GM18502 (cell line): ENCODE results near the gene C22orf39.
"Not testable (repeated sequence)": the region's sequence is repeated elsewhere in the genome, so short reads cannot be mapped to it uniquely, and the experiment has no call there.

ENCODE experiments used
- ATAC-seq: cut with Tn5 transposase; IDR thresholded peaks from one replicate; pipeline ENCODE4 v1.9.1; 2021; ENCODE audit warnings: mild to moderate bottlenecking; ENCODE audit not compliant: unreplicated experiment, poor library complexity

Gene C22orf39

DNA sequence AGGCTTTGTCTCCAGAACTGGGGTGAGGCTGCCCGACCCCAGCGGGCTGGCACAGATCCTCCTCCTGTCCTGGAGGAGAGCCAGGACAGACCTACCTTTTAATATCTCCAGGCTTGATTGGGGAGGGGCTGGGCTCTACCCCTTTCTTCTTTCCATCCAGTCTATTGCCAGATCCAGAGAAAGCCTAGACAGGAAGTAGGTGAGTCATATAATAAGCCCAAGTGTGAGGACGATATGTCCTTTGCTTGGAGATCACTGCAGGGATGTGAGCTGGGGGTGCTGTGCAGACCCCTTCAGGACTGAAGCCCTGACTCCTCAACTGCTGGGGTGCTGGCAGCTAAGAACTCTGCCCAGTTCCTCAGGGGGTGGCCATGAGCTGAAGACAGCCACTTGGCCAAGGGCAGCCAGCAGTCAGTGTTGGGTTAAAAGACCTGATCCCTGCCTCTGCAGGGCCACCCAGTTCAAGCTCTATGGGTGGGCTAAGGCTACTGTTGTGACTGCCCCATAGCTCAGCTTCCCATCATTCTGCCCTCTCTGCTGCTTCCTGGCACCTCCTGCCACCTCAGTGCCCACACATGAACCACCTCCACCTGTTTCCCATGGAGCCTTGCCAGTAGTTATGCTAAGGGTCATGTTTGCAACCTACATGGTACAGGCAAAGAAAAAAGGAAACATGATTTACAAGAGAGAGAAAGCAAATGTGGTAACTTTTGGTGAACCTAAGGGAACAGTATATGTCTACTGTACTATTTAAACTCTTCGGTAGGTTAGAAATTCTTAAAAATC, 8.3 kb upstream of the C22orf39 start:
- ATAC-seq: no peak

- ATAC-seq: no peak
Observed at GRCh38 chr22:19455033-19455432, 7.5 kb upstream of the C22orf39 start.

DNA sequence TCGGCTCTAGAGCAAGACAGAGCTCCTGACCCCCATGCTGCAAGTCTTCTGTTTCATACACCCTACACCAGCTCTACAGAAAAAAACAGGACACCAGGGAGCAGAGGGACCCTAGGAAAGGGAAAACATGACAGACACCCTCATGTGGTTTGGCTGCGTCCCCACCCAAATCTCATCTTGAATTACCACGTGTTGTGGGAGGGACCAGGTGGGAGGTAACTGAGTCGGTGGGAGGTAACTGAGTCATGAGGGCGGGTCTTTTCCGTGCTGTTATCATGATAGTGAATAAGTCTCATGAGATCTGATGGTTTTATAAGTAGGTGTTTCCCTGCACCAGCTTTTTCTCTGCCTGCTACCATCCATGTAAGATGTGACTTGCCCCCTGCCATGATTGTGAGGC, 6.6 kb upstream of the C22orf39 start:
- ATAC-seq: no peak

GRCh38 chr22:19453718-19454117, 6.2 kb upstream of the C22orf39 start:
- no peak for ATAC-seq

DNA sequence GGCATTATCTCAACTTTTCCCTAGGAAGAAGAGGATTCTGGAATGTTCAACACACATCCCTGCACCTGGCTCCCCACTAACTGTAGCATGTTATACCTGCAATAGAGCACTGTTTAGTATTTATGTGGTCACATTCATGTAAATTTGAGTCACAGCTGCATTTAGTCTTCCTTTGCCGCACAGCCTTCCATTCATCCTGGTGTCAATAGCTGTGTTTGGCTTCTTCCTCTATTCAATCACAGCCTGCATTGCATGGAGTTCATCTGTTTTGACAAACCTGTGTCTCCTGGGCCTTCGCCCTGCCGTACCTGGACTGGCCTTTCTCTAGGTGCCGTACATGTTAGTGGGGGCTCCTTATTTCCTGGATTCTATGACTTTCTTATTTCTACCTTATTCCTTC, 4.1 kb upstream of the C22orf39 start:
- ATAC-seq: no peak

GRCh38 chr22:19450363-19451175, 3.1 kb upstream of the C22orf39 start:
- ATAC-seq: no peak

GRCh38 chr22:19449422-19449767, 1.9 kb upstream of the C22orf39 start:
- no peak for ATAC-seq

DNA sequence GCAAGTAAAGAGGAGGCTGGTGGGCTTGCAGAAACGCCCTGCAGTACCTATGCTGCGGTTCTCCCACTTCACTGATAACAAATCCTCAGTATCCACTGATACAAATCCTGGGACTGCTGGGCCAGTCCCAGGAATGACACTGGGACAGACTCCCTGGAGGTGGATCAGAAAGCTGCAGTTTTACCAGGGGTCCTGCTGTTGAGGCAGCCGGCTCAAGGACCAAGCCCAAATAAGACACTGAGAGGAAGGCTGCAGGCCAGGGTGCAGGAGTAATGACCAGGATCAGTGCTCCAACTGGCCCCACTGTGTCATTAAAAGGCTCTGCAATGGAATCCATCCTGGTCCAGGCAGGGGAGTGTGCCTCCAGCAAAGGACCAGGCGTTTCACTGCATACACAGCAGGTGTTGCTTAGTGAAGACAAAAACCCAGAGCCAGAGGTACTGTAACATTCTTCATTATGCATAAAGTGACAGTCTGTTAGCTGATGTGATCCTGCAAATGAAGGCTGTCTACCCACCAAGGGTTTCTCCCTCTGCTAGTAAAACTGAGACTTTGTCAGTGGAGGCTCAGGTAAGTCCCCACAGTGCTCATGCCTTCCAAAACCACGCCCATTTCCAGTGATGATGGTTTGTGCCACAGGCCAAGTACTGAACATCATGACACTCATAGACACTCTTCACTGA, 1.4 kb upstream of the C22orf39 start:
- peak; percentile 34 for ATAC-seq

DNA sequence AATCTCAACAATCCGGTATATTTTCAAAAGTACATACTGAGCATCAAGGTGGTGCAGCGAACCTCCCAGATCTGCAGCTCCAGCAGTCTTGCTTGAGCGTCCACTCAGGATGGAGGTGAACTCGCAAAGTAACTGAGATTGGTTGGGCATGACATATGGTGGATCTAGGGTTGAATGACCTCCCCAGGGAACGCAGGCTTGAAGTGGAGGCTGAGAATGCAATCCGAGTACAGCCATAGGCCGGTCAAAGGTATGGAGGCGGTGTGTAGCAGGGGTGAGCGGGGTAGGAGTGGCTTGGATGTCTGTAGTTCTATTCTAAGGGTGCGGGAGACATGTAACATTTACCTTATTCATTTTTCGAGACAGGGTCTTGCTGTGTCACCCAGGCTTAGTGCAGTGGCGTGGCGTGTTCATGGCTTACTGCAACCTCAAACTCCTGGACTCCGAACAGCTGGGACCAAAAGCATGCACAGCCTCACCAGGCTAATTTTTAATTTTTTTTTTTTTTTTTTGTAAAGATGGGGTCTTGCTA, 631 bp upstream of the C22orf39 start:
- peak; percentile 37 for ATAC-seq

DNA sequence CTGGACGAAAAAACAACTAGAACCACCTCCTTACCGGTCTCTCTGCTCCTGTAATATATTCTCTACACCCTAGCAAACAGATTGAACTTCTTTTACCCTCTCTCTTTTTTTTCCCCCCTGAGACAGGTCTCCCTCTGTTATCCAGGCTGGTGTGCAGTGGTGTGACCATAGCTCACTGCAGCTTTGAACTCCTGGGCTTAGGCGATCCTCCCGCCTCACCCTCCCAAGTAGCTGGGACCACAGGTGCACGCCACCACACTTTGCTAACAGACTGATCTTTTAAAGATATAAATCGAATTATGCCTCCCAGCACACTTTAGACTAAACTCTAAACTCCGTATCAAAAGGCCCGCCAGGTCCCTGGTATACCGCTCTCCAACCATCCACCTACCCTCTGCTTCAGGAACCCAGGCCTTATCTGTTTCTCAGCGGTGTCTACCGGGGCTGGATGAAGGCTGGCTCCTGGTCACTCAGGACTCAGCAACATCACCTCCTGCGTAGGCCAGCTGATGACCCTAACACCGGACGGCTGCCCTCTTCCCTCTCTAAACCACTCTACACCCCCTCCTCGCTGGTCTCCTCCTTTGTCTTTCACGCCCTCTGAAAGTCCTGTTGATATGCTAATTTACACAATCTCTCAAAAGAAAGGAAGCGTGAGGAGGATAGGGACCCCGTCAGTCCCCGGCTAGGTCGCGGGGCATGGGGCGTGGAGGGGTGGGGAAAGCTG, 745 bp downstream of the C22orf39 start:
- no peak for ATAC-seq

- ATAC-seq: not testable (repeated sequence)
Observed at GRCh38 chr22:19445279-19445982, 2.1 kb downstream of the C22orf39 start.

DNA sequence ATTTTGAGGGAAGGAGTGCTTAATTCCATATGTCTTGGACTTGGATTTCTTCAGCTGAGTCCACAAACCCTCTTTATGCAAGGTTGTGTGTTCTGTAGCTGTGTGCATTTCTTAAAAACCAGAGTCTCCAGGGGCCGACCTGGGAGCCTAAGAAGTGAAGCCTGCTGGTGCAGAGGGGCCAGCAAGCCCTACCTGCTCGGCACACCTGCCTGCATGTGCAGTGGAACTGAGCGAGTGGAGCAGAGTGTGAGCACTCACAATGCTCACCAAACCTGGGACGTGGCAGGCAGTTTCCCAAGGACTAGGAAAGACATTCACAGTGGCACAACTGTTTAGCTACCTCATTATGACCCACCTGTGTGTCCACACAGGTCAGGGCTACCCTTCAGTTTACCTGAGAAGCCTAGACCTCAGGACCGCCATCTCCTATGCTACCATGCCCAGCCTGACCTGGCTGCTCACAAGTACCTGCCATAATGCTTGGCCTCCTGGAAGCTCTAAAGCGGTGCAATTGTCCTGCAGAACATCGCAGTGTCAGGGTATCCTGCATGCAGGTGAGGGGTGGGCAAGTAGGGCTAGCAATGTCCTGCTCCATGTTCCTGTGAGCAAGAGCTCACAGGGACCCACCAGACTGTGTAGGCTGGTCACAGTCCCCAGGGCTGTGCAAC, 3.8 kb downstream of the C22orf39 start:
- ATAC-seq: no peak

GRCh38 chr22:19442166-19442565, 5.3 kb downstream of the C22orf39 start:
- no peak for ATAC-seq

GRCh38 chr22:19440411-19441195, 6.9 kb downstream of the C22orf39 start:
- no peak for ATAC-seq

- no peak for ATAC-seq
Observed at GRCh38 chr22:19438298-19438697, 9.2 kb downstream of the C22orf39 start.

- ATAC-seq: not testable (repeated sequence)
Observed at GRCh38 chr22:19436444-19437161, 10.9 kb downstream of the C22orf39 start.

DNA sequence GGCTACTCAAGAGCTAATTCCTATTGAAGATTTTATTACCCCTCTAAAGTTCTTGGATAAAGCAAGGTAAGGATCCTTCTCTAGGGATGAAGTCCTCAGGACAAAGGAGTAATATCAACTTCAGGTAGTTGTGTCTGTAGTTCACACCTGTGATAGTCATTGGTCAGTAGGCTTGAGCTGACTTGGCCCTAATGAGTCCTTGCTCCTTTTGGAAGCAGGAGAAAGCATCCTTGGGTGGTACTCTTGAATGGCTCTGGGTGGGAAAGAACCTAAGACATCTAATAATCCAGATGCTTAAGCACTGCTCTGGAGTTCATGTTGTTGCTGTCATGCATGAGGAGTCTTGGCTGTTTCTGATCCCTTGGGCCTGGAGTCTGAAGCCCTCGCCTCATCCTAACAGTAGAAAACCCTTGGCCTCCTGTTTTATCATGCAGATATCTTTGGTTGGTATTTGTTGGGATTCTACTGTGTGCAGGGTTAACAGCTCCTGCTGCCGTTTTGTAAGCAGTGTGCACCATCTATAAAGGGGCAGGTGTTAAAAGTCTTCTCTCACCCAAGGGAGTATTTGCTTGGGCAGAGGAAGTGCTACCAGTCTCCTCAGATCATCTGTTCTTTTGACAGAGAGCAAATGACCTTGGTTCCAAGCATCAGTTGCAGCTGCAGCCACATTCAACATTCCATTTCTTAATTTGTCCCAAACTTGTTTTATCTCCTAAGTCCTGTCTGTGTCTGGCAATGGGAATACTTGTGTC, 12.5 kb downstream of the C22orf39 start:
- no peak for ATAC-seq
